Measurements from ENCODE around the gene PAFAH1B1.

DNA sequence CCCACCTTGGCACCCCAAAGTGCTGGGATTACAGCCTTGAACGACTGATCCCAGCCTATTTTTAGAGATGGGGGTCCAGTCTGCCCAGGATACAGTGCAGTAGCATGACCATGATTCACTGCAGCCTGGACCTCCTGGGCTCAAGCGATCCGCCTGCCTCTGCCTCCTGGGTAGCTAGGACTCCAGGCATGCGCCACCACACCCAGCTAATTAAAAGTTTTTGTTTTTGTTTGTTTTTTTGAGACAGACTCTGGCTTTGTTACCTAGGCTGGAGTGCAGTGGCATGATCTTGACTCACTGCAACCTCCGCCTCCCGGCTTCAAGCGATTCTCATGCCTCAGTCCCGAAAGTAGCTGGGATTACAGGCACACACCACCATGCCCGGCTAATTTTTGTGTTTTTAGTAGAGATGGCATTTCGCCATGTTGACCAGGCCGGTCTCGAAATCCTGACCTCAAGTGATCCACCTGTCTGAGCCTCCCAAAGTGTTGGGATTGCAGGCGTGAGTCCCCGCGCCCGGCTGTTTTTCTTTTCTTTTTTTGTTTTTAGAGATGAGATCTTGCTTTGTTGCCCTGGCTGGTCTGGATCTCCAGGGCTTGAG, 2.3 kb upstream of the PAFAH1B1 start:
- TF ChIP-seq, protein P1, sequence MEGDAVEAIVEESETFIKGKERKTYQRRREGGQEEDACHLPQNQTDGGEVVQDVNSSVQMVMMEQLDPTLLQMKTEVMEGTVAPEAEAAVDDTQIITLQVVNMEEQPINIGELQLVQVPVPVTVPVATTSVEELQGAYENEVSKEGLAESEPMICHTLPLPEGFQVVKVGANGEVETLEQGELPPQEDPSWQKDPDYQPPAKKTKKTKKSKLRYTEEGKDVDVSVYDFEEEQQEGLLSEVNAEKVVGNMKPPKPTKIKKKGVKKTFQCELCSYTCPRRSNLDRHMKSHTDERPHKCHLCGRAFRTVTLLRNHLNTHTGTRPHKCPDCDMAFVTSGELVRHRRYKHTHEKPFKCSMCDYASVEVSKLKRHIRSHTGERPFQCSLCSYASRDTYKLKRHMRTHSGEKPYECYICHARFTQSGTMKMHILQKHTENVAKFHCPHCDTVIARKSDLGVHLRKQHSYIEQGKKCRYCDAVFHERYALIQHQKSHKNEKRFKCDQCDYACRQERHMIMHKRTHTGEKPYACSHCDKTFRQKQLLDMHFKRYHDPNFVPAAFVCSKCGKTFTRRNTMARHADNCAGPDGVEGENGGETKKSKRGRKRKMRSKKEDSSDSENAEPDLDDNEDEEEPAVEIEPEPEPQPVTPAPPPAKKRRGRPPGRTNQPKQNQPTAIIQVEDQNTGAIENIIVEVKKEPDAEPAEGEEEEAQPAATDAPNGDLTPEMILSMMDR (IDR thresholded peaks at IDR 0.05): no peak
- no peak for TF ChIP-seq EZH2 (IDR thresholded peaks at IDR 0.05; ENCODE audit: borderline replicate concordance, insufficient read depth, low read depth, low read length, poor library complexity, severe bottlenecking)

All from B cell (primary cell).